K562 (cell line): ENCODE measurements around the gene PIGL. TPM values are rescaled to one million over a fixed set of nuclear protein-coding genes. Genes with fewer than 3 reads are reported as not detected.

Source experiments
- BRD4 ChIP-seq: fragments of 200-600 bp; sonication (generic); IDR thresholded peaks from 2 replicates; pipeline ENCODE4 v1.6.1; 2017; ENCODE audit warnings: inconsistent platforms
- DLX4 ChIP-seq: fragments of 250-450 bp; sonication (Bioruptor Pico); IDR thresholded peaks from 2 replicates; pipeline ENCODE4 v1.6.1; 2021; ENCODE audit warnings: mild to moderate bottlenecking
- FOSL1 ChIP-seq: fragments of 200-800 bp; sonication (Bioruptor generic); conservative IDR thresholded peaks from 2 replicates; pipeline ENCODE4 v1.6.1; 2016; ENCODE audit warnings: missing genetic modification characterization, missing compliant biosample characterization
- HNRNPK ChIP-seq: fragments of 200-400 bp; formaldehyde crosslinking; IDR thresholded peaks from one replicate; pipeline ENCODE4 v1.6.1; 2018; ENCODE audit warnings: mild to moderate bottlenecking, low read depth, low read length; ENCODE audit not compliant: poor library complexity, severe bottlenecking
- IRF9 ChIP-seq: fragments of 450-650 bp; IDR thresholded peaks from 2 replicates; pipeline ENCODE4 v1.6.1; 2016; ENCODE audit warnings: missing biosample characterization, missing genetic modification characterization
- MYBL2 ChIP-seq, 2 experiments: fragments of 450-650 bp in 1 of 2; sonication (generic) in 1 of 2; formaldehyde crosslinking in 1 of 2; IDR thresholded peaks; 2 replicates each; pipeline versions ENCODE4 v1.6.1 to v1.8.1; 2017 to 2022; ENCODE audit warnings: borderline replicate concordance in 1 of 2, inconsistent platforms in 1 of 2, low read depth in 1 of 2, mild to moderate bottlenecking in 1 of 2, missing genetic modification reagents in 1 of 2, moderate library complexity in 1 of 2
- NCOR1 ChIP-seq: fragments of 450-650 bp; IDR thresholded peaks from 2 replicates; pipeline ENCODE4 v1.6.1; 2016; ENCODE audit warnings: mild to moderate bottlenecking, moderate library complexity
- PRPF4 ChIP-seq: fragments of 200-400 bp; formaldehyde crosslinking; IDR thresholded peaks from one replicate; pipeline ENCODE4 v1.6.1; 2017; ENCODE audit warnings: low read length, low read depth, mild to moderate bottlenecking; ENCODE audit not compliant: insufficient read depth, poor library complexity, severe bottlenecking
- TBP ChIP-seq: optimal IDR thresholded peaks from 2 replicates; pipeline ENCODE3; 2011; ENCODE audit warnings: low read depth, low read length, improper control_type of control experiment
- TOE1 ChIP-seq, 2 experiments: fragments of 450-650 bp in 1 of 2; sonication (generic) in 1 of 2; formaldehyde crosslinking in 1 of 2; IDR thresholded peaks; 2 replicates each; pipeline versions ENCODE4 v1.7.1 to v1.8.0; 2016 to 2022; ENCODE audit warnings: borderline replicate concordance in 2 of 2, mild to moderate bottlenecking in 2 of 2, antibody characterized with exemption in 1 of 2, inconsistent platforms in 1 of 2, low read depth in 1 of 2, missing genetic modification reagents in 1 of 2, moderate library complexity in 1 of 2
- ZBTB40 ChIP-seq, 2 experiments: fragments of 450-650 bp in 1 of 2; sonication (generic) in 1 of 2; formaldehyde crosslinking in 1 of 2; IDR thresholded peaks; 2 replicates each; pipeline versions ENCODE4 v1.7.1 to v1.9.0; 2016 to 2022; ENCODE audit warnings: inconsistent platforms in 1 of 2, mild to moderate bottlenecking in 1 of 2, missing genetic modification reagents in 1 of 2
- ZNF239 ChIP-seq: fragments of 250-450 bp; sonication (Bioruptor Pico); IDR thresholded peaks from 2 replicates; pipeline ENCODE4 v1.4.0; 2020; ENCODE audit warnings: mild to moderate bottlenecking
- ZNF589 ChIP-seq: fragments of 200-800 bp; sonication (Bioruptor generic); IDR thresholded peaks from 2 replicates; pipeline ENCODE4 v1.6.1; 2016; ENCODE audit warnings: low read depth, missing genetic modification characterization, missing compliant biosample characterization
- polyA plus RNA-seq, 8 experiments: library from polyadenylated mRNA; depleted of rRNA in 4 of 8; stranded (reverse) in 5 of 8; unstranded in 3 of 8; fragments of >200 nt; fragmentation: Nextera tagmentation in 2 of 8; fragmentation: Illumina TruSeq in 1 of 8; extraction: Ambion mirVana in 2 of 8; extraction: Trizol in 1 of 8; gene quantifications; 2 replicates each; pipeline versions ENCODE4 v1.2.1 to v1.2.3, GENCODE V29; 2011 to 2014; ENCODE audit warnings: inconsistent platforms in 1 of 8, missing spikeins in 1 of 8
- total RNA-seq, 7 experiments: library from RNA; depleted of rRNA in 6 of 7; stranded (reverse); fragments of >200 nt in 6 of 7; fragmentation: Illumina TruSeq in 2 of 7; extraction: Trizol in 2 of 7; gene quantifications; 2 replicates each; pipeline versions ENCODE4 v1.2.1 to v1.2.3, GENCODE V29; 2011 to 2021; ENCODE audit warnings: low replicate concordance in 1 of 7

Gene PIGL
- total and polyA plus RNA-seq, 9 of the 15 experiments (the other 6 are each of a cell fraction or from before 2014, with no cell fraction given): 19.9 to 55.3 (median 29.6) TPM

GRCh38 chr17:16215273-16215964, 1.6 kb upstream of the PIGL start, which contains the start of gene NCOR1 (continued):
- no peak for TF ChIP-seq ZBTB40 (IDR thresholded peaks at IDR 0.05)
- TF ChIP-seq ZBTB40 (CRISPR knock-in tag; IDR thresholded peaks at IDR 0.05): no peak
- no peak for TF ChIP-seq IRF9 (tag)
- no peak for TF ChIP-seq DLX4 (CRISPR knock-in tag)
- no peak for TF ChIP-seq PRPF4
- no peak for TF ChIP-seq ZNF239 (CRISPR knock-in tag)
- no peak for TF ChIP-seq NCOR1
- peak; percentile 86 for TF ChIP-seq TBP
- TF ChIP-seq ZNF589: no peak
- TF ChIP-seq FOSL1: no peak
- TF ChIP-seq BRD4: peak; percentile 40; the same call in 1 of the 2 replicates
- no peak for TF ChIP-seq HNRNPK
- TF ChIP-seq MYBL2 (IDR thresholded peaks at IDR 0.05; ENCODE audit: low read depth): no peak
- TF ChIP-seq MYBL2 (CRISPR knock-in tag; IDR thresholded peaks at IDR 0.05; ENCODE audit: borderline replicate concordance): no peak
- TF ChIP-seq TOE1 (IDR thresholded peaks at IDR 0.05; ENCODE audit: borderline replicate concordance): no peak
- no peak for TF ChIP-seq TOE1 (CRISPR knock-in tag; IDR thresholded peaks at IDR 0.05; ENCODE audit: borderline replicate concordance, low read depth)
